Keratinocyte (primary cell): ENCODE measurements around the gene ZSCAN9. TPM values are rescaled to one million over a fixed set of nuclear protein-coding genes. Genes with fewer than 3 reads are reported as not detected.

Source experiments
- DNase-seq: peaks from one replicate; pipeline ENCODE4 v3.0.0-alpha.2; 2011; ENCODE audit warnings: low read depth, missing footprints, low spot score
- FAIRE-seq: peaks from 2 replicates; lab custom pipeline; 2011; peaks lifted over from hg19 to GRCh38; lab: Jason Lieb, UNC
- H2AFZ ChIP-seq: 2 replicates; pipeline ENCODE4 v1.6.0; 2012; ENCODE audit warnings: low read length, control low read depth, inconsistent platforms; ENCODE audit not compliant: control insufficient read depth
- H3K27ac ChIP-seq: 2 replicates; pipeline ENCODE4 v1.5.1; 2011; ENCODE audit warnings: low read length; ENCODE audit not compliant: control insufficient read depth, insufficient read depth
- H3K27me3 ChIP-seq: 3 replicates; pipeline ENCODE4 v1.6.0; 2011; ENCODE audit warnings: low read length; ENCODE audit not compliant: control insufficient read depth, insufficient read depth; ENCODE audit errors: extremely low read depth
- H3K36me3 ChIP-seq, 2 experiments: 2 replicates in 1 of 2; 3 replicates in 1 of 2; pipeline ENCODE4 v1.5.1; 2011; ENCODE audit warnings: low read length in 2 of 2, mild to moderate bottlenecking in 1 of 2; ENCODE audit not compliant: control insufficient read depth in 2 of 2, insufficient read depth in 2 of 2; ENCODE audit errors: extremely low read depth in 1 of 2
- H3K4me1 ChIP-seq: 3 replicates; pipeline ENCODE4 v1.5.1; 2011; ENCODE audit warnings: low read length; ENCODE audit not compliant: control insufficient read depth, insufficient read depth; ENCODE audit errors: extremely low read depth
- H3K4me2 ChIP-seq: 3 replicates; pipeline ENCODE4 v1.6.0; 2011; ENCODE audit warnings: low read depth, low read length; ENCODE audit not compliant: control insufficient read depth, insufficient read depth; ENCODE audit errors: extremely low read depth
- H3K4me3 ChIP-seq, 3 experiments: fragments of 200-600 bp in 1 of 3; sonication (generic) in 1 of 3; 2 replicates in 2 of 3; 3 replicates in 1 of 3; pipeline ENCODE4 v1.5.1; 2011 to 2016; ENCODE audit warnings: low read length in 3 of 3, mild to moderate bottlenecking in 3 of 3, control low read depth in 2 of 3, inconsistent platforms in 1 of 3, low read depth in 1 of 3, mixed read lengths in 1 of 3, mixed run types in 1 of 3, moderate library complexity in 1 of 3; ENCODE audit not compliant: control insufficient read depth in 2 of 3, insufficient read depth in 2 of 3; ENCODE audit errors: extremely low read depth in 1 of 3
- H3K79me2 ChIP-seq: 2 replicates; pipeline ENCODE4 v1.6.0; 2012; ENCODE audit warnings: low read length; ENCODE audit not compliant: control insufficient read depth, insufficient read depth
- H3K9ac ChIP-seq: 3 replicates; pipeline ENCODE4 v1.6.0; 2011; ENCODE audit warnings: low read length; ENCODE audit not compliant: control insufficient read depth, insufficient read depth; ENCODE audit errors: extremely low read depth
- H3K9me1 ChIP-seq: 3 replicates; pipeline ENCODE4 v1.6.0; 2011; ENCODE audit warnings: low read length; ENCODE audit not compliant: control insufficient read depth, insufficient read depth; ENCODE audit errors: extremely low read depth
- H3K9me3 ChIP-seq: 2 replicates; pipeline ENCODE4 v1.5.1; 2012; ENCODE audit warnings: low read depth, low read length; ENCODE audit not compliant: control insufficient read depth
- H4K20me1 ChIP-seq: 3 replicates; pipeline ENCODE4 v1.6.0; 2011; ENCODE audit warnings: low read length; ENCODE audit not compliant: control insufficient read depth, insufficient read depth; ENCODE audit errors: extremely low read depth
- CTCF ChIP-seq, 3 experiments: IDR thresholded peaks in 1 of 3; conservative IDR thresholded peaks in 1 of 3; optimal IDR thresholded peaks in 1 of 3; 2 replicates in 2 of 3; 3 replicates in 1 of 3; pipeline versions ENCODE3 to v1.5.1; 2011; ENCODE audit warnings: low read length in 3 of 3, mild to moderate bottlenecking in 3 of 3, moderate library complexity in 2 of 3, control low read depth in 1 of 3, inconsistent platforms in 1 of 3; ENCODE audit not compliant: insufficient read depth in 2 of 3; ENCODE audit errors: extremely low read depth in 1 of 3
- EZH2 ChIP-seq: IDR thresholded peaks from one replicate; pipeline ENCODE4 v1.6.1; 2012; ENCODE audit warnings: inconsistent platforms, mild to moderate bottlenecking, low read length, moderate library complexity
- dilution Hi-C: fragments of 300-500 bp; cut with MboI; formaldehyde crosslinking; loops from one replicate; pipeline ENCODE4 v1.7.0; 2020; ENCODE audit warnings: low sequenced_read_pairs; ENCODE audit not compliant: extremely low pct_ligation_motif_present
- polyA minus RNA-seq, 3 experiments: library from RNA; depleted of rRNA, polyadenylated mRNA; stranded (reverse); fragments of >200 nt; gene quantifications; 1 replicate in 1 of 3; 2 replicates in 1 of 3; 3 replicates in 1 of 3; pipeline ENCODE4 v1.2.3, GENCODE V29; 2011
- polyA plus RNA-seq, 5 experiments: library from polyadenylated mRNA; depleted of rRNA in 3 of 5; stranded (reverse) in 3 of 5; stranded (forward) in 1 of 5; unstranded in 1 of 5; fragments of >200 nt; gene quantifications; 1 replicate in 1 of 5; 2 replicates in 3 of 5; 3 replicates in 1 of 5; pipeline versions ENCODE4 v1.2.1 to v1.2.3, GENCODE V29; 2011 to 2012; ENCODE audit warnings: missing spikeins in 2 of 5, low read depth in 1 of 5, low replicate concordance in 1 of 5

Gene ZSCAN9
- polyA plus RNA-seq (8.3 to 15.9 TPM (median 12.0 TPM) in 3 replicates), polyA minus RNA-seq (2.2 to 11.5 TPM (median 11.2 TPM) in 3 replicates)
- 8.0 TPM for polyA plus RNA-seq (2011; ENCODE audit: low read depth)
- polyA plus RNA-seq (2011; cell fraction: cytosol; rRNA removed): 4.6 and 8.4 TPM in 2 replicates
- 29.4 and 36.9 TPM in 2 replicates for polyA plus RNA-seq (2011; cell fraction: nucleus; rRNA removed)
- polyA plus RNA-seq (2012; ENCODE audit: low replicate concordance): 4.9 and 12.9 TPM in 2 replicates
- 4.6 TPM for polyA minus RNA-seq (2011; cell fraction: cytosol; rRNA and poly(A)+ RNA removed)
- 9.9 and 12.6 TPM in 2 replicates for polyA minus RNA-seq (2011; cell fraction: nucleus; rRNA and poly(A)+ RNA removed)

GRCh38 chr6:28225056-28225834, at the start of gene ZSCAN9:
Gene ZSCAN9 (plus strand): TSS chr6:28225275. CDS start chr6:28227085, 1,810 bp downstream.
- dilution Hi-C loops: no loop called here
- no peaks in the 10 kb centered on the region for H4K20me1 ChIP-seq
- no peaks in the 10 kb centered on the region for H3K27me3 ChIP-seq
- H3K4me3 ChIP-seq: peak within 1 kb of the TSS; percentile 73 to 88 (median 83)
- peaks cover 12% of the 10 kb centered on the region for H3K4me1 ChIP-seq
- H3K9me1 ChIP-seq: no peaks in the 10 kb centered on the region
- TF ChIP-seq CTCF (optimal IDR thresholded peaks at IDR 0.05 in 1 of 3, IDR thresholded peaks at IDR 0.05 in 1 of 3, conservative IDR thresholded peaks at IDR 0.05 in 1 of 3; ENCODE audit: extremely low read depth in 1 of 3, insufficient read depth in 2 of 3, low read length in 3 of 3): no peak
- no peak for TF ChIP-seq EZH2
- peak within 1 kb of the TSS; percentile 96 for H2AFZ ChIP-seq
- DNase-seq: peak; percentile 25
- peaks cover 9 to 14% of the 10 kb centered on the region in 2 experiments for H3K36me3 ChIP-seq
- no peaks in the 10 kb centered on the region for H3K79me2 ChIP-seq
- peak within 1 kb of the TSS; percentile 80 for H3K4me2 ChIP-seq
- peak within 1 kb of the TSS; percentile 60 for H3K27ac ChIP-seq
- peak; percentile 81 for FAIRE-seq
- no peaks in the 10 kb centered on the region for H3K9me3 ChIP-seq
- H3K9ac ChIP-seq: peak within 1 kb of the TSS; percentile 79

- FAIRE-seq: no peak
- dilution Hi-C loops: no loop called here
Measured at GRCh38 chr6:28176373-28176772, 48.7 kb upstream of the ZSCAN9 start.

More at GRCh38 chr6:28176373-28176772, 48.7 kb upstream of the ZSCAN9 start:
- no peak overlapping the region for H3K9ac ChIP-seq
- H3K4me2 ChIP-seq: no peak overlapping the region
- H4K20me1 ChIP-seq: no peaks in the 10 kb centered on the region
- no peak overlapping the region for H3K27ac ChIP-seq
- no peak overlapping the region for H2AFZ ChIP-seq
- TF ChIP-seq CTCF (optimal IDR thresholded peaks at IDR 0.05 in 1 of 3, IDR thresholded peaks at IDR 0.05 in 1 of 3, conservative IDR thresholded peaks at IDR 0.05 in 1 of 3; ENCODE audit: extremely low read depth in 1 of 3, insufficient read depth in 2 of 3, low read length in 3 of 3) (no peak), EZH2 (no peak)
- DNase-seq: no peak
- H3K9me1 ChIP-seq: no peaks in the 10 kb centered on the region
- no peaks in the 10 kb centered on the region for H3K9me3 ChIP-seq
- H3K79me2 ChIP-seq: no peaks in the 10 kb centered on the region
- H3K4me3 ChIP-seq: no peak overlapping the region
- H3K36me3 ChIP-seq: no peaks in the 10 kb centered on the region
- H3K4me1 ChIP-seq: no peaks in the 10 kb centered on the region
- H3K27me3 ChIP-seq: no peaks in the 10 kb centered on the region
